Measurements from ENCODE around the gene ATP2B2.

ATP2B2 gene

DNA sequence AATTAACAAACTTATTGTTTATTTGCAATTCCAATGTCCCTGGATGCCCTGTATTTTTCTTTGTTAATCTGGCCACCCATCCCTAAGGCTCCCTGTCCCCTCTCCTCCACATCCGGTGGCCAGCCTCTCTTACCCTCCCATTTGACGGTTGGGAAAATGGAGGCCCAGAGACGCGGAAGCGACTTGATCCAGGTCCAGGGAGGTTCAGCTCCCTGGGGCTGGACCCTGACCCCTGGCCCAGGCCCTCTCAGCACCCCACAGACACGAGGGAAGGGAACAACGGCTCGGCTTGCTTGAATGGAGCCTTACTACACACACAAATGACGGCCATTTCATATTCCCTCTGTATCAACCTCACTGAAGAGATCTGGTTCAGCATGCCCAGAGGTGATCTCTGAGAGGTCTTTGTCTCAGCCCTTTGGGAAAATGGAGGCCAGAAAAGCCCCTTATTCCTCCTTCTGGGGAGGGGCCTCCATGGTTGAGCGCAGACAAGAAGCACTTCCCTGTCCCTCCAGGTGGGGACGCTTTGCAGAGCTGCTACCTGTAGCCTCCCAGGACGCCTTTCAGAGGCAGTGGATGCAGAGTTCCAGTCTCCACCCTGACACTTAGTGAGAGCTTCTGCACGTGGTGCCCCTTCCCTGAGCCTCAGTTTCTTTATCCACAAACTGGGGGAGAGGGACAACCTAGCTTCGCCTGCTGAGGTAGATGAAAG is 82.1 kb downstream of the ATP2B2 start:
- DNase-seq, result no peak

DNA sequence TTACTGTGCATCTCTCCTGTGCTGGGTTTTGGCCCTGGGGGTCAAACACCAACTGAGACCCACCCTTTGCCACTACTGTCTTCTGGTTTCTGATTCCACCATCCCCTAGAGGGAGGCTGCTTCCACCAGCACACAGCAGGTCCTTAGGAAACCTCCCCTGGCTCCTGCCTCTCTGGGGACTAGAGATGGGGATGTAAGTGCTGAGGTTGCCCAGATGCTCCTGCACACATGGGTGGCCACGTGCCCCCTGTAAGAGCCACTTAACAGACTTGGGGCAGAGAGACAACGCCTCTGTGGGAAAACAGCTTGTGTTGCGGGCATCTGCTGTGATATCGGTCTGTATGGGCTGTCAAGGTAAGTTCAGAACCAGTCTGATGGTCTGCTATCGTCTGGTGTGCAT is 83.4 kb downstream of the ATP2B2 start:
- no peak for DNase-seq

DNA sequence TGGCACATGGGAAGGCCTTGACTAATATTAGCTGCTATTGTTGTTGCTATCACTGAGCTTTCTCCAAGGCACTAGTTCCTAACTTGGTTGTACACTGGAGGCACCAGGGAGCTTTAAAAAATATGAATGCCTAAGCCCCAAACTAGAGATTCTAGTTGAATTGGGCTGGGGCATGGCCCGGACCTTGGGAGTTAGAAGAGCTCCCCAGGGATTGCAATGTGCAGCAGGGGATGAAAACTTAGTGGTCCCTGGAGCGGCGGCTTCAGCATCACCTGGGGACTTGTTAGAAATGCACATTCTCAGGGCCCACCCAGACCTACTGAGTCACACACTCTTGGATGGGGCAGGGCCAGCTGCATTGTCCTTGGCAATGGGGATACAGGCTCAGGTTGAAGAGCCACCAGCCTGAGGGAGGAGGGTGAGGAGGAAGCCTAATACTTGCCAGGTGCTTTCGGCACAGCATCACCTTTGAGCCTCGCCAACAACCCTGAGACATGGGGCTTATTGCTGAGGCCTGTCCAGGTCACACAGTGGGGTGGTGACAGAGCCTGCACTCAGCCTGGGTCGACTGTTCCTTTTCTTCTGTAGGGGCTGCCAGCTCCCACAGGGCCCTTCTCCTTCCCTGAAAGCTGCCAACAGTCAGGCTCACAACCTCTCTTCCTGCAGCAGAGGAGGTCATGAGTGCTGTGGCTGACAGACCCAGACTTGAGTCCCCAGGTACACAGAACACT is 84.5 kb downstream of the ATP2B2 start:
- DNase-seq, result no peak

DNA sequence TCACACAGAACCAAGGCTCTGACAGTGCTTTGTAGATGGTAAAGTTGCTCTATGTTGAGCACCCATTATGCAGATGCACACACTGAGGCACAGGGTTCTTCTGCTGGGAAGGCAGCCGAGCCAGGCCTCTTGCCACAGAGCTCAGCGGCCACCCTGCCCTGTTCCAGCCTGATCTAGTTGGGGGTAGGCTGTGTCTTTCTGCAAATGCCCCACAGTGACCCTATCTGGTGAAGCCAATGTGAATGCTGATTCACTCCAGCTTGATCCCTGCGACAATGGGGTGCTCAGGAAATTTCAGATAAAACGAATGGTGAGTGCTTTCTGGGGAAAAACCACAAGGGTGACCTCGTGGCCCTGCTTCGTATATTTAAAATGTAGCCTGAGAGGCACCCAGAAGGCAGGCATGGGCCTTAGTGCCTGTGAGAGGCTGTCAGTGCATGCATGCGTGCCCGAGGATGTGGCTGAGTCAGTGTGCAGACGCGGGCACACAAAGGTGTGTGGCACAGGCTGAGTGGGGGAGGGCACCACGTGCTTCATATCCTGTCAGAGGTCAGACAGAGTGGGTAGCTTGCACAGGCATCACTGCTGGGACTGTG is 85.7 kb downstream of the ATP2B2 start:
- no peak for DNase-seq

DNA sequence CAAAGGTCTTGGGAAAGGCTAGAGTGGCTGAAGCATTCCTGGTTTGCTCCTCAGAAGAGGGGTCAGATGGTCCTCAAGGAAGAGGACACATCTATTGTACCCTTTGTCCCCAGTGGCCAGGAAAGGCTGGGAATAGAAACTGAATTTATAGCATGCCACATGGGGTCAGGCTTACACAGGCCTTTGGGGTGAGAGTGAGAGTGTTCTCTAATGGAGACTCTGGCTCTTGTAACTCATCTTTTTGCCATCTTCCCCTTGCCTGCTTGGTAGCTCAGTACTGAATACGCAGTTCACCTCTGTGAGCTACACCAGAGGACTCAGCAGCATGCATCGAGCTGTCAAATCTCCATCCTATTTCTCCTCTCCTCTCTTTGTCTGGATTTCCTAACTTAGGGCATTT is 87.5 kb downstream of the ATP2B2 start:
- DNase-seq, result no peak

DNA sequence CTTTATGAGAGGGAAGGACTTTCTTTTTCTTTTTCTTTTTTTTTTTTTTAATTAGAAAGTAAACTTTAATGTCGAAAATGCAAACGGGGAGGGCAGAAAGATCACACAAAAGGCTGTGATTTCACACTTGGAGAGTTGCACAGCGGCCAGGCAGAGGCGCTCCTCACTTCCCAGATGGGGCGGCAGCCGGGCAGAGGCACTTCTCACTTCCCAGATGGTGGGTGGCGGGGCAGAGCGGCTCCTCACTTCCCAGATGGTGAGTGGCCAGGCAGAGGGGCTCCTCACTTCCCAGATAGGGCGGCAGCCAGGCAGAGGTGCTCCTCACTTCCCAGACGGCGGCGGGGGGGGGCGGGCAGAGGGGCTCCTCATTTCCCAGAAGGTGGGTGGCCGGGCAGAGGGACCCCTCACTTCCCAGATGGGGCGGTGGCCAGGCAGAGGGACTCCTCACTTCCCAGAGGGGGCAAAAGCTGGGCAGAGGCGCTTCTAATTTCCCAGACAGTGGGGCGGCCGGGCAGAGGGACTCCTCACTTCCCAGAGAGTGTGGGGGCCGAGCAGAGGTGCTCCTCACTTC is 88.6 kb downstream of the ATP2B2 start:
- DNase-seq, result no peak

DNA sequence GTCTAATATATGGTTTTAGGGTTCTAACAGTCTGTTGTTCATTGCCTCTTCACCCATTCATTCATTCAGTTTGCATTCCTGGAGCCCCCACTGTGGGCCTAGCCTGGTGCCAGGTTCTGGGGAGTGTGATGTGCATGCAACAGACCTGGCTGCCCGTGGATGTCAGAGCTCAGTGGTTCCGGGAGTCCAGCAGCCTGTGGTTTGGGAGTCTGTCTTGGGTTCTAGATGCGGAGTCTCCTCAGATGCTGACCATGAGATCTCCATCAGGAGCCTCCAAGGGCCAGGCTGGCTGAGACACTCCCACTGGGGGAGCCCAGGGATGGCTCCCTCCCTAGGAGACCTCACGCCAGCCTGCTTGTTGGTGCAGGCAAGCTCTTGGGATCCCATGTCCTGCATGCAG is 92.3 kb downstream of the ATP2B2 start:
- no peak for DNase-seq

DNA sequence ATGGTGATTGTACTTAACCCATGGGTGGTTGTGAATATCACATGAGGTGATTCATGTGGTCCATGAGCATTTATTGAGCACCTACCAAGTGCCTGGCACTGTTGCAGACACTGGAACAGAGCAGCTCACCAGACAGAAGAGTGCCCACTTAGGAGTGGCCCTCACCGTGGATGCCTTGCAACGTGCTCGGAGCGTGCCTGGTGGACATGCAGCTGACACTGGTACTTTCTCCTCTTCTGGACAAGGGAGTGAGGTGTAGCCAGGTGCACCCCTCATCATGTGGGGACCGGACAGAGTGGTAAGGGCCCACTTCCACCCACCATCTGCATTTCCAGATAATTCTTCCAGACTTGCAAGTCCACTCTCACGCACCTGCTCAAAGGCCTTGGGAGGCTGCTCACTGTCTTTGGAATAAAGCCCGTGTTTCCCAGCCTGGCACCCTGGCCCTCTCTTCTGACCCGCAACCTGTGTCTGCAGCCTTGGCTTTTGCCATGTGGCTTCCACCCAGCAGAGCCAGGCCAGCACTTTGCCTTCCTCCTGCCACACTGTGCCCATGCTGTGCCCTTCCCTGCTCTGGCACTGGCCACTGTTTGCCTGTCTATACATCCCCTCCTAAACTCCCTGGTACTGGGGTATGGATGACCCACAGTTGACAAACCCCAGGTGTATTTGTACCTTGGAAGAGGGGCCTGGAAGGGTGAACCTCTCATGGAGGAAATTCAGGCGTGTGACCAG is 93.6 kb downstream of the ATP2B2 start:
- no peak for DNase-seq

DNA sequence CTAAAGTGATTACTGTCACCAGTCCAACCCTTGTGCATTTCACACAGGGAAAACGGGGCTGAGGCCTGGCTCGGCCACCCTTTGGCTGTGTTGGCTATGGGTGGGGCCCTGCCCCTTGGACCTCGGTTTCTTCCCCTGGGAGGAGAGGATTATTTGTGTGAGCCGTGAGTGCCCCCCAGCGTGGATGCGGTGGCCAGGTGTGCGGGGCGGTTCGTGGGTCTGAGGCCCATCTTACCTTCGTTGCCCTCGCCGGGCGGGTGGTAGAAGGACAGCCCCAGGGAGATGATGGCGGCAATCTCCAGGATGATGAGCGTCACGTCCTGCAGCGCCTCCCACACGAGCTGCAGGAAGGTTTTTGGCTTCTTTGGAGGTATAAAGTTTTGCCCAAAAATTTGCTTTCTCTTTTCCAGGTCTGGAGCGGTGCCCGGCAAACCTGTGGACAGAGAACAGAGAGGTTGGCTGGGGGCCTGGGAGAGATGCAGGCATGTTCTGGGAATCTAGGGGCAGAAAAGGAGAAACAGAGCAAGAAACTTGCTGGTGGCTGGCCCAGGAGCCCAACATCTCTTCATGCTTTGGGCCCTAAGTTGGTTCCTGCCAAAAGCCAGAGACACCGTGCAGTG is 94.9 kb downstream of the ATP2B2 start:
- no peak for DNase-seq

DNA sequence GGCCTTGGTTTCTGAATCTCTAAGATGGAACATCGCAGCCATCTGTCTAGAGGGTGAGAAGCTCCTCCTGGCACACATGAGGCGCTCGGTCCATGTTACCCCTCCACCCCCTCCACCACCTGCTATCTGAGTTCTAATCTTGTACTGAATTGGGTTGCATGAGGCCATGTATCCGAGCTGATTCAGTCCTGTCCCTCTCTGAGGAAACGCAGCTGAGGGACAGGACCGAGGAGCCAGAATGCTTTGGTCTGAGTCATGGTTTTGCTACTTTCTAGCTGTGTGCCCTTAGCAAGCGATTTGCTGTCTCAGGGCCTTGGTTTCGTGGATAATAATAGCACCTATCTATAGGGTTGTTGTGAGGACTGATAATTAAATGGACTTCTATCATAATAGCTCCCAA is 96.7 kb downstream of the ATP2B2 start:
- no peak for DNase-seq

DNA sequence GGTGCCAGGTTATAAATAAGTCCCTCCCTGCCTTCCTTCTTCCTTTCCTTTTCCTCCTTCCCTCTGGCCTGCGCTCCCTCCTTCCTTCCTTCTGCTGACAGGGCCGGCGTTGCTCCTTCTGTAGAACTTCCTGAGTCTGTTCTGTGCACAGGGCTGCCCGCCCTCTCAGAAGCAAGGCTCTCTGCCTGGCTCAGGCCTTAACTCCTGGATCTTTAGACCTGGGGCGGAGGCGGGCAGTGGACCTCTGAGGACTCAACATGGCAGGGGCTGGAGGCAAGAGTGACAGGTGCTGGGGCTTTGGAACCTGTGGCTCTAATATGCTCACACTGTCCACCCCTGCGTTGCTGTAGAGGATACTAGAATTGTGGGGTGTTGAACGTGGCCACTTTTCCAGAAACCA is 98.0 kb downstream of the ATP2B2 start:
- DNase-seq, result no peak

DNA sequence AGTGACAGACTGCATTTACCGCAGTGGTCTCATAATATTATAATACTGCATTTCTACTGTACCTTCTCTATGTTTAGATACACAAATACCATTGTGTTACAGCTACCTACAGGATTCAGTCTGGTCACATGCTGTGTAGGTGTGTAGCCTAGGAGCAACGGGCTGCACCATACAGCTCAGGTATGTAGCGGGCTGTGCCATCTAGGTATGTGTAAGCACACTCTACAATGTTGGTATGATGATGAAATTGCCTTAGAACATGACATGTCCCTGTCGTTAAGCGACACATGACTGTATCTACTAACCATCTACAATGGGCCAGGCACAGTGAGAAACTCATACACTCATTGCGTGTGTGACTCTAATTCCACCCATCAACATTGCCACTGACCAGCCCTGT is 99.0 kb downstream of the ATP2B2 start:
- no peak for DNase-seq

DNA sequence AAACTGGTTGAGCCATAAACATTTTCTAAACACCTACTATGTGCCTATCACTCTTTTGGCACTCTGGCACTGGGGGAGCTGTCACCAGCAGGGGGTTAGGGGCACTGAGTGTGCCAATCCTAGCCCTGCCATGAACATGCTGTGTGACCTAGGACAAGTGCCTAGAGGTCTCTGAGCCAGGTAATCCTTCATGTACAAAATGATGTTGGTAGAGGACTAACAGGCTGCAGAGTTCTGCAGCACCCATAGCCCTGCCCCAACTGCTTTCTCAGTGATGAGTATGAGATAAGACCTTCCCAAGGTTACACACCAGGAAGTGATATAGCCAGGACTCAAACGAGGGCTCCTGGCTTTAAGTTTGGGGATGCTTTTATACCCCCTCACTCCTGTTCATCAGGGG is 99.6 kb downstream of the ATP2B2 start:
- no peak for DNase-seq

DNA sequence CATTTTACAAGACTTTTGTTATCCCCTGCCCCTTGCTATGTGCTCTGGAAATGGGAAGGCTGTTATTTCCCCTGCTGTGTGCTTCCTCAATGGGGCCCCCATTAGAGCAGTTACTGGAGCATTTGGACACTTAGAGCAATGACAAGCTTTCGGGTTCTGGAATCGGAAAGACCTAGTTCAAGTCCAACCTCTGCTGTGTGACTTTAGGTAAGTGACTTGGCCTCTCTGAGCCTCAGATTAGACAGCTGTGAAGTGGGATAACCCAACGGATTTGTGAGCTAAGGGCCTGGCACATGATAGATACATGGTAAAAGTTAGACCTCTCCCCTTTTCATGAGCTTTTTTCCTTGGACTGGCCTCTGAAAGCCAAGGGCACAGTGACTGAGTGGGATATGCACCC is 100.5 kb downstream of the ATP2B2 start:
- DNase-seq, result no peak

DNA sequence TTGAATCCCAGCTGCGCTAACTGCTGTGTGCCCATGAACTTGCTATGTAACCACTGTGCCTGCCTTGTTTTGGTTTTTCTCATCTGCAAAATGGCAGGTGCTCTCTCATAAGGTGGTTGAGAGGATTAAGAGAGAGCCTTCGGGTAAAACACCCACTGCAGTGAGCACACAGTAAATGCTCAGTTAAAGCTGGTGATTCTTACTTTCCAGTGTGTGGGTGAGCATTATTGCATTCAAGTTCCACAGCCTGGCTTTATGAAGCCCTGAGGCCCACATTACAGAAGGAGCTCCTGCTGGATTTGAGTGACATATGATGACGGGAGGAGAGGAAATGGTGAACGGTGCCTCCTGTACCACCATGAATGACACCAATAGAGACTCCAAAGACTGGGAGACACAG is 101.0 kb downstream of the ATP2B2 start:
- DNase-seq, result no peak

DNA sequence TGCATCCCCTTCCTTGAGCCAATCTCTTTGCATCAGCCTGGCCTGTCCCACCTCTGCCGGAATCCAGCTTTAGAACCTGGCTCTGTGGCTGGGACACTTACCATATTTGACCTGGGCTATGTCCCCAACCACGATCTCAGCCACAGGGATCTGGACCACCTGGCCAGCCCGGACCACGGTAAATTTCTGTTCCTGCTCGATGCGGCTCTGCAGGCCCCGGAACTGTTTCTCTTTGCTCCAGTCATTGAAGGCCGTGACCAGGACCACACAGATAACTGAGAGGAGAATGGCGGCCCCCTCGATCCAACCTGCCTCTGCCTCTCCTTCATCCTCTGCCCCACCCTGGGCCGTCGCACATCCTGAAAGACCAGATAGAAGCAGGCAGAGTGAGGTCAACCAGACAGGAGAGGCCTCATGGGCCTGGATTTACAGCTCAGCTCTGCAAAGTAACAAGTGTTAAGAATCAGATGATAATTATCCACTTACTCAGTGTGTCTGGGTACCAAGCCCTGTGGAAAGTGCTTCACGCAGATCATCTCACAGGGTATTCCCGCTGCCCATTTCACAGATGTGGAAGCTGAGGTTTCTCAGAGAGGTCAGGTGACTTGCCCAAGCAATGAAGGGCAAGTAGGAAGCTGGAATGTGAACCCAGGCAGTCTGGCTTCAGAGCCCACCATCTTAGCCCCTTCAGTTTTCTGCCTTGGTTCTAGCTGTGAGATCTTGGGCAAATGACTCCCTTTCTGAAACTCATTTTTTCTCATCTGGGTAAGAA is 103.2 kb downstream of the ATP2B2 start:
- DNase-seq, result no peak

DNA sequence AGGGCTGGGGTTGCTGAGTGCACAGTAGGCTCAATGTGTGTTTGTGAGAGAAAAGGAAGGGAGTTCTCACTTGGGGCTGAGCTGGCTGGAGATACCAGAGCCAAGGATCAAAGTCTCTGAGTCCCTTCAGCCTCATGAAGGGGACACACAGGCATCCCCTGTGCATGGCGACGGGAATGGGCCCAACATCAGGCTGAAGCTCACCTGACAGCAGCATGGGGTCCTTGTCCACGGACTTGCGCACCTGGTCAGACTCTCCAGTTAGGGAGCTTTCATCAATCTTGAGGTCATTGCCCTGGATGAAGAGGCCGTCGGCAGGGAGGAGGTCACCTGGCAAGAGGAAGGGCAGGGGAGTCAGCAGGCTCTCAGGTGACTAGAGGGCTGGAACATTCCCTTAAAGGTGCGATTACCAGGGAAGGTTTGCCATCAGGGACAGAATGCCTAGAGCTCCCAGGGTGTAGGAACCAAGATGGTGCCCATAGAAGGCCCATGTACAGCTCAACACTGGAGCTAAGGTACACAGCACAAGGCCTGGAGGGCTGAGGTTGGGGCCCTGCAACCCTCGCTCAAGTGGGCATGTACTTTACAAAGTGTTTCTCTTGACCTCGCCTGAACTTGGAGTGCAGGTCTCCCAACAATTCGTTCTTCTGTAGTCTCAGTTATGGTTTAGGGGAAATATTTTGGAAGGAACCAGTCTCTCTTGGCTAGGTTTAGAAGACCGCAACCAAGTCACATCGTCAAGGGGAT is 104.5 kb downstream of the ATP2B2 start:
- DNase-seq, result no peak

DNA sequence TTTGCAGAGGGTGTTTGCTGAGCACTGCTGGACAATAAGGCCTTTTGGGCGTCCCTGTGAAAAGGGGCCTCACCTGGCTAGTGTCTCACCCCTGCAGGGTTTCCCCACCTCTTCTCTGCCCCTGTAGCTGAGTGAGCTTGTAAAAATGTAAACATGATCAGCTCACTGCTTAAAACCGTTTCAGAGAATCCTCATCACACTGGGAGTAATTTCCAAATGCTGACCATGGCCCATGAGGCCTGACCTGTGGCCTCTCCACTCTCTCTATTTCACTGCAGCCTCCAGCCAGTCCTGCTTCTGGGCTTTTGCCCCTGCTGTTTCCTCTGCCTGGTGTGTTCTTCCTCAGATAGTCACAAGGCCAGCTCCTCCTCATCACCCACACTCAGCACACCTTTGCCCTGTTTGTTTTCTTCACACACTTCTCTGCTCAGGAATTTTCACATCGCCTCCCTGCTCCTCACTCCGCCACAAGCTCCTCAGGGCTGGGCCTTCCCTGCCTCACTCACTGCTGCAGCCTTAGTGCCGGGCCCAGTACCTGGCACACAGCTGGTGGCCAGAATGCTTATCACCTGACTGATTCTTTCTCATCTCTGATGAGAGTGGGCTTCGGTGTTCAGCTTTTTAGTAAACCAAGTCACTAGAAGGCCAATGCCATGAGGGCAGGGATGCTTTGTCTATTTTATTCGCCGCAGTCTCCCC is 105.2 kb downstream of the ATP2B2 start:
- no peak for DNase-seq

DNA sequence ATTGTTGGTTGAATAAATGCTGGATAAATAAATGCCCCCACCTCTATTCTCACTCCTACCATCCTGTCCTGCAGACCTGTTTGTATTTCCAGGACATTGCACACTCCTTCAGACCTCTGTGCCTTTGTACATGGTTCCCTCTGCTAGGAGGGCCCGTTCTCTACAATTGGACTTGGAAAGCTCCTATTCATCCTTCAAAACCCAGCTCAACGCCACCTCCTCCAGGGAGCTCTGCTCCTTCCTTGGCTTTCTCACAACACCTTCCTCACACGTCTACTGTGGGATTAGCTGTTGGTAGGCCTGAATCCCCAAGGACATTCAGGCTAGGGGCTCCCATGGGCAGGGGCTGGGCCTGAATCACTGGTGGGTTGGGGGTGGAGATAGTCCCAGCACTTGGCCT is 105.8 kb downstream of the ATP2B2 start:
- DNase-seq, result no peak

DNA sequence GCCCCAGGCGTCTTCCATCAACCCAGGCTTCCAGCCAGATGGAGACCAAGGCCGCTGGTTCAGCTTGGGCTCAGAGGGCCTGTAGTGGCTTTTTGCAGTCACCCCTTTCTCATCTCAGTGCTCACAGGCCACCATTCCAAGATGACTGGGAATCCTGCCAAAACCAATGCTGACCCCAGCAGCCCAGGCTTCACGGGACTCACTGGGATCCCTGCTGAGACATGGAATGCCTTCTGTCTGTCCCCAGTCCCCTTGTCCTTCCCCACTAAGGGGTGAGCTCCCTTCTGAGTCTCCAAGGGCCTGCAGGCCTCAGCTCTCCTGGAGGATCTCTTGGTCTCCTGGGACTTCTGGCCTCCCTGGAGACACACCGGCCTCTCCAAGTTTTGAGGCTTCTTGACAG is 107.0 kb downstream of the ATP2B2 start:
- no peak for DNase-seq

DNA sequence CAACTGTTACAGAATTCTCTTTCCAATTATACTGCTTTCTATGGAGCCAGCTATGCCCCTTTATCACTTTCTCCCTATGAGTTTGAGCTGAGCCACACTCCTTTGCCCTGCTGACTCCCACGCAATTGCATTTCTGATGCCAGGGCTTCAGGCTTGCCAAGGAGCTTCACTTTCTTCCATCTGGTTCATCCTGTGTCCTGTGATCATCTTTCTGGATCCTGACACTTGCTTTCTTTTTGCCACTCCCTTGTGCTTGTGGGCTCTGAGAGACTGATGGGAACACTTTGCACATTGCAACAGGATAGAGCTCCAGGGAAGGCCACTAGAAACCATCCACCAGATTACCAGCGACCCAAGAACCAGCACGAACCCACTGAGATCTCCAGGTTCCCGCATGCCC is 107.5 kb downstream of the ATP2B2 start:
- DNase-seq, result no peak
